Hematopoietic multipotent progenitor cell treated with erythropoietin and hydrocortisone succinate and interleukin-3 and kit ligand, for 15 days (in vitro differentiated cells): Measurements from ENCODE around the gene CDC42EP1.

ENCODE experiments used
- DNase-seq: peaks from one replicate; pipeline ENCODE4 v3.0.0-alpha.2; 2015; ENCODE audit warnings: low spot score

The CDC42EP1 gene

GRCh38 chr22:37561212-37562048, 1.1 kb downstream of the CDC42EP1 start:
- DNase-seq, result peak; percentile 54

- DNase-seq, result no peak
Measured at GRCh38 chr22:37562049-37562875, 2.0 kb downstream of the CDC42EP1 start.

- no peak for DNase-seq
Measured at GRCh38 chr22:37563153-37564081, 3.1 kb downstream of the CDC42EP1 start.

- no peak for DNase-seq
Measured at GRCh38 chr22:37564111-37564711, 3.9 kb downstream of the CDC42EP1 start.

- no peak for DNase-seq
Measured at GRCh38 chr22:37565830-37566229, 5.5 kb downstream of the CDC42EP1 start.

GRCh38 chr22:37566329-37566837, 6.1 kb downstream of the CDC42EP1 start:
- DNase-seq, result no peak

GRCh38 chr22:37566903-37567798, 6.9 kb downstream of the CDC42EP1 start:
- DNase-seq, result peak; percentile 74

GRCh38 chr22:37568012-37568411, 7.7 kb downstream of the CDC42EP1 start:
- no peak for DNase-seq

GRCh38 chr22:37568448-37569008, 8.2 kb downstream of the CDC42EP1 start:
- no peak for DNase-seq

GRCh38 chr22:37569009-37569920, 9.0 kb downstream of the CDC42EP1 start:
- DNase-seq, result no peak

- DNase-seq, result no peak
Measured at GRCh38 chr22:37569921-37570660, 9.8 kb downstream of the CDC42EP1 start.

- no peak for DNase-seq
Measured at GRCh38 chr22:37570661-37570976, 10.3 kb downstream of the CDC42EP1 start.

GRCh38 chr22:37571258-37571991, 11.1 kb downstream of the CDC42EP1 start:
- DNase-seq, result no peak

GRCh38 chr22:37571992-37572373, 11.7 kb downstream of the CDC42EP1 start:
- no peak for DNase-seq

- DNase-seq, result no peak
Measured at GRCh38 chr22:37575490-37576003, 15.3 kb downstream of the CDC42EP1 start.

GRCh38 chr22:37578002-37578401, 17.7 kb downstream of the CDC42EP1 start:
- no peak for DNase-seq

- DNase-seq, result no peak
Measured at GRCh38 chr22:37581504-37581903, 21.2 kb downstream of the CDC42EP1 start.
